SK-MEL-5 (cell line): ENCODE data around the gene GAS6. TPM values are rescaled to one million over a fixed set of nuclear protein-coding genes. Genes with fewer than 3 reads are reported as not detected.

Experiments
- DNase-seq: peaks from one replicate; pipeline ENCODE4 v3.0.0-alpha.2; 2016; ENCODE audit warnings: low read depth, low spot score
- in situ Hi-C: cut with HindIII; loops from 2 replicates; pipeline ENCODE4 v1.10.0; 2016; ENCODE audit warnings: low sequenced_read_pairs, high pct_unique_total_duplicates, low pct_unique_long_range_greater_than_20kb
- total RNA-seq: library from RNA; depleted of rRNA; stranded (reverse); fragments of >200 nt; shearing (Covaris generic); gene quantifications from 2 replicates; pipeline ENCODE4 v1.2.3, GENCODE V29; 2014

The GAS6 gene
- total RNA-seq, 1 experiment from 2014 or later, result 5.8 TPM

GRCh38 chr13:113811081-113811928, 52.6 kb downstream of the GAS6 start:
- no peak for DNase-seq

GRCh38 chr13:113810640-113811039, 53.2 kb downstream of the GAS6 start:
- DNase-seq, result no peak
- in situ Hi-C loops, result no loop called here

More at GRCh38 chr13:113811081-113811928, 52.6 kb downstream of the GAS6 start:
- in situ Hi-C loops, result no loop called here

- DNase-seq, result no peak
- in situ Hi-C loops, result no loop called here
Measured at GRCh38 chr13:113809934-113810333, 53.9 kb downstream of the GAS6 start.

- DNase-seq, result no peak
- in situ Hi-C loops, result no loop called here
Measured at GRCh38 chr13:113808058-113808834, 55.6 kb downstream of the GAS6 start.

GRCh38 chr13:113806526-113806925, 57.4 kb downstream of the GAS6 start:
- in situ Hi-C loops, result no loop called here
- no peak for DNase-seq

- no peak for DNase-seq
- in situ Hi-C loops, result no loop called here
Measured at GRCh38 chr13:113806104-113806471, 57.8 kb downstream of the GAS6 start.

DNA sequence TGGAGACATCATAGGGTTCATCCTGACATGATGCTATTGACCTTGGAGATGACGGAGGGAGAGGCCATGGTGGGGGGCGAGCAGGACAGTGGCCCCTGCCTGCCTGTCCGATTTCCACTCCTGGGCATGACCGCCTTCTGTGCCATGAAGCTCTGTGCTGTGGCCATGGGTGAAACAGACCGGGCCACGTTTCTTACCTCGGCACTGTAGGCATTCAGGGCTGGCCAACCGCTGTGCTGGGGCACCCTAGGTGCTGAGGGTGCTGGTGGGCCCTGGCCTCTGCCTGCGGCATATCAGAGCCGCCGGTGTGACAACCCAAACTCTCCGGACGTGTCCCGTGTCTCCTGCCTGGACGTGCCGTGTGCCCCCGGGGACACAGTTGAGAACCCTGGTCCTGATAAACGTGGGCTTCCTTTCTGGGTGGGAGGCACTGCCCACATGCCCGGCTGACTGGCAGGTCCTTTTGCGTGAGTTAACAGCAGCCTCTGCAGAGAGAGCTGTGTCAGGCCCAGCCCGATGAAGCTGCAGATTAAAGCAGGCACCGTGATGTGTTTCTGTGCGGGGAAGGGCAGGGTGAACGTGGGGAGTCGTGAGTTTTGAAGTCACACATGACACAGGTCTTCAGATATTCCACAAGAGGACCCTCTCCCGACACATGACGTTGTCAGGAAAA, 58.3 kb downstream of the GAS6 start:
- DNase-seq, result no peak
- in situ Hi-C loops, result no loop called here

- DNase-seq, result no peak
- in situ Hi-C loops, result no loop called here
Measured at GRCh38 chr13:113804703-113805430, 59.0 kb downstream of the GAS6 start.

DNA sequence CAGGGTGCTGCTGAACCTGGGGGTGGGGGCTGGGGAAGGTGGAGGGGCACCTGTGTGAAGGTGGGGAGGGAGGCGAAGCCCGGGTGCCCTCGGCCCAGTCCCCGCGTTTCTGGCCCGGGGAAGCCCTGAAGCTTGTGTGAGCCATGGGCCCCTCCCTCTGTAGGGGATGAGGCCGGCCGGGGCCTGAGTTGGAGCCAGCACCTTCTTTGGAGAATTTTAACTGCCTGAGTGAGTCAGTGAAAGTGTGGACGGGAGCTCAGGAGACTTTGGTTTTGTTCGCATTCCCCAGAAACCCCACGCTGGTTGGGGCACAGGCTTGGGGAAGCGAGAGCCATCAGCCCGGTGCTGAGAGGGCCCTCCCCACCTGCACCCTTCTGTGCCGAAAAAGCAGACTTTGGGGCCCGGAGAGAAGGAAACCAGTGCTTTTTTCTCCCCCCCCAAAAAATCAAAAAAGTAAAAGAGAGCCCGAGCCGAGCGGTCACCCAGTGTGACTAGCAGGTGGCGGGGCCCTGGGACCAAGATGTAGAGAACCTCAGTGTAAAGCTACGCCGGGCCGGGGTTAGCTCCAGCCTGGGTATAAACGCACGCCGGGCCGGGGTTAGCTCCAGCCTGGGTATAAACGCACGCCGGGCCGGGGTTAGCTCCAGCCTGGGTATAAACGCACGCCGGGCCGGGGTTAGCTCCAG, 59.7 kb downstream of the GAS6 start:
- no peak for DNase-seq

GRCh38 chr13:113803409-113804016, 60.4 kb downstream of the GAS6 start:
- in situ Hi-C loops, result no loop called here
- DNase-seq, result no peak

More for the DNA sequence above, 59.7 kb downstream of the GAS6 start:
- in situ Hi-C loops, result no loop called here

GRCh38 chr13:113802761-113803160, 61.1 kb downstream of the GAS6 start:
- in situ Hi-C loops, result no loop called here
- no peak for DNase-seq

DNA sequence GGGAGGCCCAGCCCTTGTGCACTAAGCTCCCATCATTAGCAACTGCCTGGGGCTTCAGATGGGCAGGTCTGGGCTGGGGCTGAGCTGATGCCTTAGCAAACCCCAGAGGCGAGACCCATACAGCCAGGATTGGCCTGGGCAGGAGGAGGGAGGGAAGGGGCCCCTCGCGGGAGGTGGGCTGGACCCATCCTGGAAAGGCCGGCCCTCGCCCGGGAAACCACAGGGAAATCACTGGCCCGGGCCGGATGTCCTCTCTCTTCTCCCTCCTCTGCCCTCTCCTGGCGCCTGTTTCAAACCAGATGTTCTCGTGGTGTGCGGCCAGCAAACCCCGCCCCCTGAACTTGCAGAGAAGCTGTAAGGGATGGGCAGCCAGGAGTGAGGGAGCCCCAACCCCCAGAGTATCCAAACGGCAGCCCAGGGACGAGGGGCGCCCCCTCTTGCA, 61.8 kb downstream of the GAS6 start:
- in situ Hi-C loops, result no loop called here
- peak; percentile 35 for DNase-seq

DNA sequence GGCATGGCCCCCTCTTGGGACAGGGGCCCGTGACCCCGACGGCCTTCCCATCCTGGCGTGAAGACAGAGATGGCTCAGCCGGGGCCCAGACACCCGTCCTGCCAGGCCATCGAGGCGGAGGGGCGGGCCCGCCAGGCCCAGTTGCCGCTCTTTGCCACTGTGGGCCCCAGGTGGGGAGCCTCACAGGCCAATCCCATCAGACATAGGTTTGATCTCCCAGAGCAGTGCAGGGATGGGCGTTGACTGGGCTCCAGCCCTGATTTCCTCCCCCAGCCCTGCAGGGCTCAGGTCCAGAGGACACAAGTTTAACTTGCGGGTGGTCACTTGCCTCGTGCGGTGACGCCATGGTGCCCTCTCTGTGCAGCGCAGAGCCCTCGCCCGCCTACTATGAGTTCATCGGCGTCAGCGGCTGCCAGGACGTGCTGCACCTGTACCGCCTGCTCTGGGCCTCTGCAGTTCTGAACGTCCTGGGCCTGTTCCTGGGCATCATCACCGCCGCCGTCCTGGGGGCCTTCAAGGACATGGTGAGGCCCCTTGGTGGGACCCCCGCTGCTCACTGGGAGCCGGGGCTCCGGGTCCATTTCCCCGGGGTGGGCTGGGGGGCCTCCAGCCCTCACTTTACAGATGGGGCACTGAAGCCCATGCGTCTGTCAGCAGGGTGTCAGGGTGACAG, 62.5 kb downstream of the GAS6 start:
- in situ Hi-C loops, result no loop called here
- no peak for DNase-seq

GRCh38 chr13:113800576-113800926, 63.3 kb downstream of the GAS6 start:
- no peak for DNase-seq
- in situ Hi-C loops, result no loop called here

- DNase-seq, result no peak
- in situ Hi-C loops, result no loop called here
Measured at GRCh38 chr13:113798200-113798811, 65.6 kb downstream of the GAS6 start.
